GM06990 (cell line): ENCODE results near the gene ADAMTS13.

Experiments
- DNase-seq: peaks from one replicate; pipeline ENCODE4 v3.0.0-alpha.2; 2011; ENCODE audit not compliant: insufficient read length; ENCODE audit errors: extremely low read depth
- H3K27me3 ChIP-seq: replicated peaks from 2 replicates; pipeline ENCODE4 v1.6.0; 2011; ENCODE audit warnings: low read length; ENCODE audit not compliant: control insufficient read depth, insufficient read depth
- H3K36me3 ChIP-seq: 2 replicates; pipeline ENCODE4 v1.5.1; 2011; ENCODE audit warnings: low read length; ENCODE audit not compliant: control insufficient read depth, insufficient read depth
- H3K4me3 ChIP-seq: replicated peaks from 2 replicates; pipeline ENCODE4 v1.5.1; 2011; ENCODE audit warnings: low read depth, mild to moderate bottlenecking, control low read depth, low read length
- CTCF ChIP-seq: IDR thresholded peaks from 2 replicates; pipeline ENCODE4 v1.5.1; 2011; ENCODE audit warnings: low read length, control low read depth, mild to moderate bottlenecking, inconsistent platforms; ENCODE audit not compliant: insufficient read depth, poor library complexity, severe bottlenecking

The ADAMTS13 gene

DNA sequence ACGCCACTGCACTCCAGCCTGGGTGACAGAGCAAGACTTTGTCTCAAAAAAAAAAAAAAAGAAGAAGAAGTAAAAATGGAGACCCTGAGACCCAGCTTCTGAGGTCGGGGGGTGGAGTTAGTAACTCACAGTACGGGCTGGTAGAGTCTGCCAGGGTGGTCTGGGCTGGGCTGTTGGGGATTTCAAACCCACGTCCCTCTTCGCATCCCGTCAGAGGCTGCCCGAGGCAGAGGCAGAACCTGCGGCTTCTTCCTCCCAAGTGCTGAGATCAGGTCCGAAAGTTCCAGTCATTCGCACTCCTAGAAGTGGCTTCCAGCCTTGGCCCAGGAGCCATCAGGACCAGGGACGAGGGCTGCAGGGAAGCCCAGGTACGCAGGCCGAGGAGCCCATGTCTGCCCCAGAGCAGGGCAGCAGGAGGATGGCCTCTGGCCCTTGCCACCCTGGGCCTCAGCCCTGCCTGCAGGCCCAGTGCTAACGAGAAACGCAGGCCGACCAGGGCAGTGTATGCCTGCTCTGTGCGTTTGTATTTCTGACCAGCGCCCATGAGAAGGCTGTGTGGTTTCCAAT is 66.6 kb downstream of the ADAMTS13 start:
- H3K27me3 ChIP-seq = no peaks in the 10 kb centered on the region; the same call in 1 of the 2 replicates
- H3K4me3 ChIP-seq = no peak overlapping the region
- DNase-seq = no peak
- H3K36me3 ChIP-seq = no peaks in the 10 kb centered on the region
- TF ChIP-seq CTCF = no peak

DNA sequence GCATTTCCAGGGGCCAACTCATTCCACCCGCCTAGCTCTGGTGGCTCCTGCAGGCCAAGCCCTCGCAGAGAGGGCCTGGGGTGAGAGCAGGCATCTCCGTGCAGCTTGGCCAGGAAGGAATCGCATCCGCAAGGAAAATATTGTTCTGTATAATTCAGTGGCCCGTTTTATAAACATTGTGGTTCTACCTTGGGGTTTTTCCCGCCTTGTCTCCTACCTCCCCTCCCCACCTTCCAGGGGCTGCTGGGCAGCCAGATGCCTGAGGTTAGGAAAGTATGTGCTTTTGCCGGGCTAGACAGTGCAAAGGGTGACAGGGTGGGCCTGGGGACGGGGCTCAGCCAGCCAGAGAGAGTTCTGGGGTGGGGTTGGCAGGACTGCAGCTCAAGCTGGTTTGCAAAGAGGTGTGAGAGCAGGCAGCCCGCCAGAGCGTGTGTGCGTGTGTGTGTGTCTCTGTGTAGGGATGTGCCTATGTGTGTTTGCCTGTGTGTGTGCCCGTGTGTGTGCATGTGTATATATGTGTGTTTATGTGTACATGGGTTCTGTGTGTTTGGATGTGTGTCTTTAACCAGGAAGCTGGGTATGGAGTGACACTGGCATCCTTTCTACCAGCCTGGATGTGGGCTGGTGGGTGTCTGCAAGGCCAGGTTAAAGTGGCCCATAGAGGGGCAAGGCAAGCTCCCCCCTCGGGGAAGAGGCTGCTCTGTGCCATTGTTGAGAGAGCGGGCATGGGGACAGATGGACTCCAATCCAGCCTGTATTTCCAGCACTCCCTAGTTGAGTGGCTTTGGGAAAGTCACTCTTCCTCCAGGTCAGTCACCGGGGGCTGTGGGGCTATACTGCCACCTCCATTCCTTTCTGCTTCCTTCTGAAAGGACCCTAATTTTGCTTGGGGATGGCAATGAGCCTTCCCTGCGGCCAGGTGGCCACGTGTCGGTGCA is 67.4 kb downstream of the ADAMTS13 start:
- no peaks in the 10 kb centered on the region; the same call in 1 of the 2 replicates for H3K27me3 ChIP-seq
- no peak overlapping the region for H3K4me3 ChIP-seq
- DNase-seq = no peak
- no peaks in the 10 kb centered on the region for H3K36me3 ChIP-seq
- TF ChIP-seq CTCF = no peak

- TF ChIP-seq CTCF = no peak
- Histone ChIP-seq H3K36me3 (no peaks in the 10 kb centered on the region), H3K4me3 (no peak overlapping the region), H3K27me3 (no peaks in the 10 kb centered on the region; the same call in 1 of the 2 replicates)
- no peak for DNase-seq
Measured at GRCh38 chr9:133490201-133490681, 68.1 kb downstream of the ADAMTS13 start.

- H3K27me3 ChIP-seq = no peaks in the 10 kb centered on the region; the same call in 1 of the 2 replicates
- DNase-seq = no peak
- H3K36me3 ChIP-seq = no peaks in the 10 kb centered on the region
- no peak overlapping the region for H3K4me3 ChIP-seq
- TF ChIP-seq CTCF = no peak
Measured at GRCh38 chr9:133490865-133491655, 68.9 kb downstream of the ADAMTS13 start.

GRCh38 chr9:133491656-133491925 is 69.4 kb downstream of the ADAMTS13 start:
- H3K36me3 ChIP-seq = no peaks in the 10 kb centered on the region

More at GRCh38 chr9:133491656-133491925, 69.4 kb downstream of the ADAMTS13 start:
- no peak for DNase-seq
- no peaks in the 10 kb centered on the region; the same call in 1 of the 2 replicates for H3K27me3 ChIP-seq
- H3K4me3 ChIP-seq = no peak overlapping the region
- TF ChIP-seq CTCF = no peak
